Measurements from ENCODE around the gene IGFBP5. TPM values are rescaled to one million over a fixed set of nuclear protein-coding genes. Genes with fewer than 3 reads are reported as not detected.

IGFBP5 gene
- total RNA-seq, 1 donor from 2014 or later, result 246 TPM

- DNase-seq (ENCODE audit: low spot score), result no peak
These were observed 6.5 kb downstream of the IGFBP5 start for GRCh38 chr2:216688731-216689340.

- no peak for DNase-seq (ENCODE audit: low spot score)
These were observed 7.7 kb downstream of the IGFBP5 start for GRCh38 chr2:216687646-216688045.

- DNase-seq (ENCODE audit: low spot score), result no peak
These were observed 8.2 kb downstream of the IGFBP5 start for GRCh38 chr2:216687111-216687510.

GRCh38 chr2:216685327-216685875 lies 9.9 kb downstream of the IGFBP5 start:
- no peak for DNase-seq (ENCODE audit: low spot score)

GRCh38 chr2:216683846-216684245 lies 11.5 kb downstream of the IGFBP5 start:
- peak; percentile 73 for DNase-seq (ENCODE audit: low spot score)

- no peak for DNase-seq (ENCODE audit: low spot score)
These were observed 13.7 kb downstream of the IGFBP5 start for GRCh38 chr2:216681683-216682082.

- no peak for DNase-seq (ENCODE audit: low spot score)
These were observed 14.3 kb downstream of the IGFBP5 start for GRCh38 chr2:216680951-216681629.

- DNase-seq (ENCODE audit: low spot score), result no peak
These were observed 15.7 kb downstream of the IGFBP5 start for GRCh38 chr2:216679658-216680024.

- DNase-seq (ENCODE audit: low spot score), result no peak
These were observed 16.3 kb downstream of the IGFBP5 start for GRCh38 chr2:216678813-216679657.

- DNase-seq (ENCODE audit: low spot score), result no peak
These were observed 17.3 kb downstream of the IGFBP5 start for GRCh38 chr2:216678098-216678465.

- DNase-seq (ENCODE audit: low spot score), result no peak
These were observed 17.8 kb downstream of the IGFBP5 start for GRCh38 chr2:216677439-216678097.

GRCh38 chr2:216676630-216677029 lies 18.7 kb downstream of the IGFBP5 start:
- no peak for DNase-seq (ENCODE audit: low spot score)

- DNase-seq (ENCODE audit: low spot score), result no peak
These were observed 21.0 kb downstream of the IGFBP5 start for GRCh38 chr2:216674376-216674775.

GRCh38 chr2:216673609-216674008 lies 21.7 kb downstream of the IGFBP5 start:
- DNase-seq (ENCODE audit: low spot score), result no peak

GRCh38 chr2:216673021-216673420 lies 22.3 kb downstream of the IGFBP5 start:
- DNase-seq (ENCODE audit: low spot score), result no peak

GRCh38 chr2:216672466-216672865 lies 22.9 kb downstream of the IGFBP5 start:
- DNase-seq (ENCODE audit: low spot score), result no peak

GRCh38 chr2:216671791-216672343 lies 23.5 kb downstream of the IGFBP5 start:
- DNase-seq (ENCODE audit: low spot score), result no peak

- no peak for DNase-seq (ENCODE audit: low spot score)
These were observed 24.3 kb downstream of the IGFBP5 start for GRCh38 chr2:216671081-216671411.

- DNase-seq (ENCODE audit: low spot score), result no peak
These were observed 24.9 kb downstream of the IGFBP5 start for GRCh38 chr2:216670266-216671080.

- DNase-seq (ENCODE audit: low spot score), result peak; percentile 73
These were observed 28.7 kb downstream of the IGFBP5 start for GRCh38 chr2:216666461-216667233.
